Spinal cord (tissue), 10 donors: ENCODE results near the gene SEZ6L. TPM values are rescaled to one million over a fixed set of nuclear protein-coding genes. Genes with fewer than 3 reads are reported as not detected.

ENCODE experiments used
- DNase-seq, 6 donors: peaks; one replicate each; pipeline versions ENCODE4 v3.0.0 to v3.0.0-alpha.2; 2013 to 2015; ENCODE audit warnings: low spot score in 6 of 6, low read depth in 4 of 6
- H3K27ac ChIP-seq: one replicate; pipeline ENCODE4 v1.5.1; 2013; ENCODE audit warnings: low read depth, low read length, control low read depth
- H3K27me3 ChIP-seq: one replicate; pipeline ENCODE4 v1.6.1; 2013; ENCODE audit warnings: low read length; ENCODE audit not compliant: control insufficient read depth, insufficient read depth
- H3K36me3 ChIP-seq: one replicate; pipeline ENCODE4 v1.6.1; 2013; ENCODE audit warnings: low read length; ENCODE audit not compliant: control insufficient read depth, insufficient read depth
- H3K4me1 ChIP-seq: one replicate; pipeline ENCODE4 v1.6.1; 2013; ENCODE audit warnings: low read length; ENCODE audit not compliant: control insufficient read depth, insufficient read depth
- H3K4me3 ChIP-seq: one replicate; pipeline ENCODE4 v1.5.1; 2013; ENCODE audit warnings: low read depth, low read length, control low read depth
- H3K9me3 ChIP-seq: one replicate; pipeline ENCODE4 v1.6.1; 2013; ENCODE audit warnings: low read length; ENCODE audit not compliant: control insufficient read depth, insufficient read depth
- WGBS: methylation state at CpG from one replicate; pipeline ENCODE4 v1.1.5; 2013; ENCODE audit warnings: missing lambda C conversion rate; ENCODE audit not compliant: insufficient coverage; 5-methylcytosine and 5-hydroxymethylcytosine counted together
- polyA plus RNA-seq, 2 donors: library from polyadenylated mRNA; unstranded; fragments of 120-200 nt; gene quantifications; one replicate each; pipeline ENCODE4 v1.2.1, GENCODE V29; 2013; ENCODE audit not compliant: insufficient read length in 2 of 2
- total RNA-seq, 2 donors: library from RNA; depleted of rRNA in 1 of 2; stranded (reverse); fragments of 120-200 nt in 1 of 2; fragments of >200 nt in 1 of 2; gene quantifications; one replicate each; pipeline versions ENCODE4 v1.2.3 to v1.2.4, GENCODE V29; 2013 to 2014
- donor health status: healthy.

Gene SEZ6L
- total and polyA plus RNA-seq, 4 donors = 31.6 to 115 (median 87.4) TPM

DNA sequence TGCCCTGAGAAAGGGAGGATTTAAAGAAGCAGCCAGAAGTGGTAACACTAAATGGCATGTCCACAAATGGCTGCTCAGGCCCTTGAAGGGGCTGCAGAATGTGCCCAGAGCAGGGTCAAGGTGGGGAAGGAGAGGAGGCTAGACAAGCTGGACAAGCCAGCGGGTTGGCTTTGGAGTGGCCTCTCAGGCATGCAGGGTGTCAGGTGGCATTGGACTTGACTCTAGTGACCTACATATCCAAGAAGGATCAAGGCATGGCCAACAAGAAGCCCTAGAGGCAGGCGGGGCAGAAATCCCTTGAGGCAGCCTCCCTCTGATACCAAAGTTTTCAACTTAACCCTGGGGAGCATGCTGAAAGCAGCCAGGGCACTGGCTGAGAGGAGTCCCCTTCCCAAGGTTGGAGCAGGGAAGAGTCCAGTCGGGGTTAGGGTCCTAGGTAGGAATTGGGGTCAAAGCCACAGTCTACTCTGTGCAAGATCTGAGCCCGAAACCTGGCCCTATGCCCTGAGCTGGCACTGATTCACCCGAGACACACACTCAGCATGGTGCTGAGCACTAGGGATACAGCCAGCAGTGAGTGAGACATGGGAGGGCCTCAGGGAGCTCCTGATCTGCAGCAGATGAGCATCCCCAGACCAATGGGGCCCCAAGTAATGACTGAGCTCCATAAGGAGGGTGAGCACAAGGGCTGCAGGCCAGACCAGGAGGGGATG is 164.0 kb downstream of the SEZ6L start:
- H3K27ac ChIP-seq = no peak overlapping the region
- WGBS = 87% methylated on average over 5 of the region's 5 CpGs

DNA sequence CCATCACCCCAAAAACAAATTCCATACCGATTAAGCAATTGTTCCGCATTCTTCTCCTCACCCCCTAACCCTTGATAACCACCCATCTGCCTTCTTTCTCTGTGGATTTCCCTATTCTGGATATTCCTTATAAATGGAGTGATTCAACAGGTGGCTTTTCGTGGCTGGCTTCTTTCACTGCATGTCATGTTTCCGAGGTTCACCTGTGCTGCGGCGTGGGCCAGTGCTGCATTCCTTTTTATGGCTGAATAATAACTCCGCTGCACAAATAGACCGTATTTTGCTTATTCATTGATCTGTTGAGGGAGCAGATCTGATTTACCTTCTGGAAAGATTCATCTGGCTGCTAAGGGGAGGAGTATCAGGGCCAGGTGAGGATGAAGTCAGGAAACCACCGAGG is 165.0 kb downstream of the SEZ6L start:
- Histone ChIP-seq H3K9me3 (no peaks in the 10 kb centered on the region), H3K4me3 (no peak overlapping the region), H3K27me3 (no peaks in the 10 kb centered on the region), H3K36me3 (peaks cover 9% of the 10 kb centered on the region), H3K4me1 (peaks cover 3% of the 10 kb centered on the region), H3K27ac (no peak overlapping the region)
- 78% methylated on average over 7 of the region's 9 CpGs for WGBS
- no peak for DNase-seq

More for the DNA sequence above, 164.0 kb downstream of the SEZ6L start:
- Histone ChIP-seq H3K9me3 (no peaks in the 10 kb centered on the region), H3K4me3 (no peak overlapping the region), H3K4me1 (peaks cover 3% of the 10 kb centered on the region), H3K27me3 (no peaks in the 10 kb centered on the region), H3K36me3 (peaks cover 9% of the 10 kb centered on the region)
- DNase-seq = no peak

DNA sequence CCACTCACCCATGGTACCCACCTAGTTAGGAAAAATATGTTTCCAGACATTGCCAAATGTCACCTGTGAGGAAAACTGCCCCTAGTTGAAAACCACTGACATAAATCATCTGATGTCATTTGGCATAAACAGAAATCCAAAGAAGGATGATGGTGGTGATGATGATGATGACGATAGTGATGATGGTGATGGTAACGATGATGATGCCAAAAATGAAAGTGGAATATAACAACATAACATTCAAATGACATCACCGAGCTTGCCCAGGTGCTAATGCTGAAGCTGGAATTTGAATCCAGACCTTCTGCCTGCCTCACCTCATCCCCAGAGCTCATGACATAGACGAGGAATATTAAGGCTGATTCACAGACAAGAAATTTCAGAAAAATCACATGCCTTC is 167.5 kb downstream of the SEZ6L start:
- no peak for DNase-seq
- 82% methylated on average over 2 of the region's 4 CpGs for WGBS
- Histone ChIP-seq H3K27ac (no peak overlapping the region), H3K9me3 (no peaks in the 10 kb centered on the region), H3K4me3 (no peak overlapping the region), H3K36me3 (peaks cover 20% of the 10 kb centered on the region), H3K4me1 (peaks cover 3% of the 10 kb centered on the region), H3K27me3 (no peaks in the 10 kb centered on the region)

DNA sequence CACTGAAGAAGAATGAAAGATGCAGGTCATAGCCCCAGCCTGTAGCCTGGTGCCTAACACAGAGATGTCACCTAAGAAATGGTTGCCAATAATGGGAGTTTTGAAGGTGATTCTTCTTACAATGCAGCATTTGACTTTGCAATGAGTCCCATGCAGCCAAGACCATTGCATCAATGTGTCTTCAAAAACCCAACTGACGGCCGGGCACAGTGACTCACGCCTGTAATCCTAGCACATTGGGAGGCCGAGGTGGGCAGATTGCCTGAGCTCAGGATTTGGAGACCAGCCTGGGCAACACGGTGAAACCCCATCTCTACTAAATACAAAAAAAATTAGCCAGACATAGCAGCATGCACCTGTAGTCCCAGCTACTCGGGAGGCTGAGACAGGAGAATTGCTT is 170.5 kb downstream of the SEZ6L start:
- Histone ChIP-seq H3K36me3 (peaks cover 20% of the 10 kb centered on the region), H3K27me3 (no peaks in the 10 kb centered on the region), H3K4me3 (no peak overlapping the region), H3K4me1 (peaks cover 2% of the 10 kb centered on the region), H3K27ac (no peak overlapping the region), H3K9me3 (no peaks in the 10 kb centered on the region)
- WGBS = 79% methylated on average over 5 of the region's 6 CpGs
- DNase-seq = no peak

DNA sequence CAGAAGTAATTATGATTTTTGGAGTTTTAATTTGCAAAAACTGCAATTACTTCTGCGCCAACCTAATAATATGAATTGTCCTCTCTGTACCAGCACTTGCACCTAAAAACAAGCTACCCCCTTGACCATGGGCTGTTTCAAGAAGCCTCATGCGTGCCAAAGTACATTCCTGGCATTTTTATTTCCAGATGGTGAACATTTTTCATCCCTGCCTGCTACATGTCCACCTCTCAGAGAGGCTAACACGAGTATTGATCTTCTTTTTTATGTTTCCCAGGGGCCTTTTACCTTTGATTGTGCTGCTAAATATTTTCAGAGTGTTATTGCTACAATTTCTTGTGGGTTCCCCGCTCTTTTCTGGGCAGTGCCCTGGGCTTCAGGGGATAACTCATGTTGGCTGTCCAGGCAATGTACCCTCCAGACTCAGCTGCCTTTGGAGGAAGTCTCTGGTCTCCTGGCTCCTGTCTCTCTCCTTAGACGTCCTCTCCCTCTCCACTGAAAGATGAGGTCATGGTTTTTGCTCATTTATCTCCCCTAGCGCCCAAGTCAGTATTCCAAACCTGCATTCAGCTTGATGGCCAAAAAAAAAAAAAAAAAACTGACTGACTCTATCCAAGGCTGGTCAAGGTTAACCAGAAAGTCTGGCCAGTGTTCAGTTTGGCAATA is 173.6 kb downstream of the SEZ6L start:
- 48% methylated on average over 4 of the region's 6 CpGs for WGBS
- peaks cover 21% of the 10 kb centered on the region for H3K36me3 ChIP-seq
- no peak overlapping the region for H3K27ac ChIP-seq
- H3K4me1 ChIP-seq = peaks cover 5% of the 10 kb centered on the region
- no peaks in the 10 kb centered on the region for H3K27me3 ChIP-seq
- no peak overlapping the region for H3K4me3 ChIP-seq
- peaks cover 2% of the 10 kb centered on the region for H3K9me3 ChIP-seq
- DNase-seq = no peak

DNA sequence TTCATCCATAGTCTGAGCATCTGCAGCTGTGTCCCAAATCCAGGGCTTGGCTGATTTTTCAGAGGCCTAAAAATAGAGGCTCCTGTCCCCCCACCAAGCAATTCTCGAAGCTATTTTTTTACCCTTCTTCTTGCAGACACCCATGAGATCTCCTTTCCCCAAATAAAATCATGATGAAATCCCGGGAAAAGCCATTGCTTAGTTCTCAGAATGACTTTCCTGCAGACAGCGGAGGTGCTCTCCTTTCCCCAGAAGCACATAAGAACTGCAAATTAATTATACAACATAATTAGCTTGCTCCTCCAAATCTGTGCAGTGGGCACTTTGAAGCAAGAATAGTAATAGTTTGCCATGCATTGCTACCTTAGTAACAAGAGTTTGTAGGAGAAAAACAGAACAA is 176.2 kb downstream of the SEZ6L start:
- 63% methylated on average over 1 of the region's 3 CpGs for WGBS
- peaks cover 2% of the 10 kb centered on the region for H3K9me3 ChIP-seq
- H3K36me3 ChIP-seq = peaks cover 23% of the 10 kb centered on the region
- H3K4me3 ChIP-seq = no peak overlapping the region
- H3K27ac ChIP-seq = no peak overlapping the region
- peak in 2 of 6 donors; percentile 39 to 92 for DNase-seq
- H3K4me1 ChIP-seq = peaks cover 5% of the 10 kb centered on the region
- no peaks in the 10 kb centered on the region for H3K27me3 ChIP-seq

DNA sequence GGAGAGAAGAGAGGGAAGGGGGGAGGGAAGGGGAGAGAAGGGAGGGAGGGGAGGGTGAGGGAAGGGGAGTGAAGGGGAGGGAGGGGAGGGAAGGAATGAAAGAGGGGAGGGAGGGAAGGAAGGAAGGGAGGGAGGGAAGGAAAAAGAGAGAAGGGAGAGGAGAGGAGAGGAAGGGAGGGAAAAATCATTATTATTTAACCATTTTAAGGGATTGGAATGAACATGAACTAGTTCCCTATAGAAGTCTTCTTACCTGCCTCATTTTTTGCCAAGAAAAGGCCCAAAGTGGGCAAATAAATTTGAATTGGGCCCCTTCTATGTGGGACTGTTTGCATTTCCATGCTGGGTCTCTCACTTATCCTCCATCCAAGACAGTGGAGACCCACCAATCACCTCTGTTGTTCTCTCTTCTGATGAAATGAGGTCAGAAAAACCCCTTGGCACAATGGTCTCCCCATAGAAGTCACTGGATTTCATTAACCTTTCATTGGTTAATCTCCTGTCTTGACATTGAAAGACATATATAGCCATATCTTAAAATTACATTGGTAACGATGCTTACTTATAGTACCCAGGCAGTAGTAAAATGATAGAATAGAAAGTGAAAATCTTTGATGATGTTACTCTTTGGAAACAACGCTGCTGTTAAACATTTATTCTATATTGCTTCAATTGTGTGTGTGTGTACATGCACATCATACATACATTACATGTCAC is 179.7 kb downstream of the SEZ6L start:
- no peaks in the 10 kb centered on the region for H3K27me3 ChIP-seq
- no CpG with 5 or more reads among the region's 2 CpGs for WGBS

DNA sequence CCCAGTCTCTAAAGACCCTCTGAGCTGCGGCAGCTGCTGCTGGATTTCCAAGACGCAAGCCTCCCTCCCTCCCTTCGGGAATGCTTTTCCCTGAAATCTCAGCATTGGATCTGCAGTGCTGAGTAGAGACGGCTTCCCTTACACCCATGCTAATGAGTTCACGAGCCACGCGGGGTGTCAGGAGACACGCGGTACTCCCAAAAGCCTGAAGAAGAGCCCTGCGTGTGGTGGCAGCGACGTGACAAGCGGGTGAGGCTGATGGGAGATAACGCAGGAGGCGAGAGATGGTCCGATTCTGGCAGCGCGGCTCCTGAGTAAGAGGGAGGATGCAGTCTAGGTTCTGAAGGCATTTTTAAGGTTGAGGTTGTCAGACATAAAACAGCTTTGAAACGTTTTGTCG is 185.4 kb downstream of the SEZ6L start:
- Histone ChIP-seq H3K4me1 (peaks cover 4% of the 10 kb centered on the region), H3K27me3 (no peaks in the 10 kb centered on the region), H3K4me3 (no peak overlapping the region), H3K9me3 (no peaks in the 10 kb centered on the region), H3K36me3 (peaks cover 18% of the 10 kb centered on the region), H3K27ac (no peak overlapping the region)
- no peak for DNase-seq
- WGBS = 63% methylated on average over 17 of the region's 20 CpGs

More for the DNA sequence above, 179.7 kb downstream of the SEZ6L start:
- peaks cover 2% of the 10 kb centered on the region for H3K9me3 ChIP-seq
- DNase-seq = no peak
- H3K36me3 ChIP-seq = peaks cover 14% of the 10 kb centered on the region
- no peak overlapping the region for H3K27ac ChIP-seq
- H3K4me3 ChIP-seq = no peak overlapping the region
- H3K4me1 ChIP-seq = peaks cover 3% of the 10 kb centered on the region

DNA sequence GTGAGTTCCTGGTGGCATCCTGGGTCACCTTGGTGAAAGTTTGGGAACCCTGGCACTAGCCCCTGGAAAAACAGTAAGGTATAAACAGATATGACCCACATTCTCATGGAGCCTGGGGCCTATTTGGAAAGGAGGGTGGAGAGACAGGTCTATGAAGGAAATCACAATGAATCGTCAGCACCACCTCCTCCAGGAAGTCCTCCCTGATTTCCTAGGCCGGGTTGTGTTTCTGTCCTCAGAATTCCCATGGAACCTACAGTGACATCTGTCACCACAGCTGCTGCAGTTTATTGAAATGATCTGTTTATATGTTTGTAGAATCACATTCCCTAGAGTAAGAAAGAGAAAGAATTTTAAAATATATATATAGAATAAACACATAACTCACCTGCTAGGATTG is 188.0 kb downstream of the SEZ6L start:
- no CpG with 5 or more reads among the region's 2 CpGs for WGBS

More for the DNA sequence above, 188.0 kb downstream of the SEZ6L start:
- no peaks in the 10 kb centered on the region for H3K27me3 ChIP-seq
- H3K9me3 ChIP-seq = no peaks in the 10 kb centered on the region
- H3K36me3 ChIP-seq = peaks cover 12% of the 10 kb centered on the region
- no peak overlapping the region for H3K4me3 ChIP-seq
- H3K4me1 ChIP-seq = peaks cover 11% of the 10 kb centered on the region
- H3K27ac ChIP-seq = no peak overlapping the region
- no peak for DNase-seq
